RWPE1 (cell line): ENCODE data around the gene FAM83F.

Experiments
- CTCF ChIA-PET: fragments of 350-600 bp; sonication (Branson Sonifier 250); formaldehyde crosslinking; extraction: SDS; loops from one replicate; lab custom pipeline; 2021; lab: Yijun Ruan, JAX
- POLR2A ChIA-PET: fragments of 400-600 bp; formaldehyde crosslinking; extraction: SDS; loops from one replicate; lab custom pipeline; 2020; ENCODE audit warnings: antibody characterized with exemption; ENCODE audit not compliant: low non-redundant PET; lab: Yijun Ruan, JAX
- DNase-seq: peaks from one replicate; pipeline ENCODE4 v3.0.0; 2012; ENCODE audit warnings: low spot score
- H3K27ac ChIP-seq: fragments of 450-650 bp; 2 replicates; pipeline ENCODE4 v1.5.1; 2017
- CTCF ChIP-seq: fragments of 450-650 bp; conservative IDR thresholded peaks from 2 replicates; pipeline ENCODE4 v1.5.1; 2017; ENCODE audit warnings: low read depth, mild to moderate bottlenecking

FAM83F gene

GRCh38 chr22:40002935-40003715, 8.4 kb downstream of the FAM83F start:
- ChIA-PET CTCF (no interaction called here), POLR2A (no interaction called here)
- H3K27ac ChIP-seq = peak overlapping the region; percentile 75
- DNase-seq = no peak
- TF ChIP-seq CTCF = no peak

GRCh38 chr22:40004836-40005235, 10.1 kb downstream of the FAM83F start:
- no peak for TF ChIP-seq CTCF

GRCh38 chr22:40006641-40007040, 11.9 kb downstream of the FAM83F start:
- no peak for TF ChIP-seq CTCF
- POLR2A ChIA-PET = no interaction called here
- H3K27ac ChIP-seq = peak overlapping the region; percentile 74
- CTCF ChIA-PET = no interaction called here
- DNase-seq = no peak

More at GRCh38 chr22:40004836-40005235, 10.1 kb downstream of the FAM83F start:
- ChIA-PET CTCF (no interaction called here), POLR2A (no interaction called here)
- peak overlapping the region; percentile 74 for H3K27ac ChIP-seq
- DNase-seq = no peak

- DNase-seq = no peak
- no peak for TF ChIP-seq CTCF
- ChIA-PET POLR2A (no interaction called here), CTCF (no interaction called here)
- no peak overlapping the region for H3K27ac ChIP-seq
Measured at GRCh38 chr22:40007853-40008710, 13.3 kb downstream of the FAM83F start.

GRCh38 chr22:40008726-40009291, 14.1 kb downstream of the FAM83F start:
- POLR2A ChIA-PET = no interaction called here
- no peak for DNase-seq
- CTCF ChIA-PET = no interaction called here
- no peak for TF ChIP-seq CTCF
- peak overlapping the region; percentile 62 for H3K27ac ChIP-seq

GRCh38 chr22:40009292-40009774, 14.6 kb downstream of the FAM83F start:
- DNase-seq = no peak
- CTCF ChIA-PET = interaction anchor here (0.6 kb wide), 2 partner anchors 10 to 55 kb away, joined by 3 read pairs; no protein-coding TSS in a partner anchor
- H3K27ac ChIP-seq = peak overlapping the region; percentile 62
- POLR2A ChIA-PET = no interaction called here
- no peak for TF ChIP-seq CTCF
